B cell (primary cell): ENCODE data around the gene KIAA0319L. TPM values are rescaled to one million over a fixed set of nuclear protein-coding genes. Genes with fewer than 3 reads are reported as not detected.

Experiments
- ATAC-seq: fragments of 200-7000 bp; cut with Tn5 transposase; one replicate; pipeline ENCODE4 v1.10.0; 2021; ENCODE audit warnings: low read depth, mild to moderate bottlenecking, moderate number of reproducible peaks, moderate library complexity
- CTCF ChIA-PET: fragments of 350-600 bp; sonication (Branson Sonifier 250); formaldehyde crosslinking; loops from one replicate; lab custom pipeline; 2021; ENCODE audit warnings: antibody characterized with exemption, inconsistent platforms; lab: Charles Lee
- POLR2A ChIA-PET: fragments of 350-600 bp; sonication (Branson Sonifier 250); formaldehyde crosslinking; loops from one replicate; lab custom pipeline; 2021; ENCODE audit warnings: antibody characterized with exemption; lab: Charles Lee
- DNase-seq: peaks from one replicate; pipeline ENCODE4 v3.0.0; 2013
- H2AFZ ChIP-seq: 2 replicates; pipeline ENCODE4 v1.6.1; 2012; ENCODE audit warnings: mild to moderate bottlenecking, low read depth, low read length; ENCODE audit not compliant: insufficient read depth, poor library complexity, severe bottlenecking
- H3K27ac ChIP-seq, 2 donors: 1 replicate in 1 of 2; 2 replicates in 1 of 2; pipeline ENCODE4 v1.5.1; 2012 to 2013; ENCODE audit warnings: low read length in 2 of 2, mild to moderate bottlenecking in 2 of 2, moderate library complexity in 1 of 2
- H3K27me3 ChIP-seq, 4 experiments: fragments of 200-600 bp in 1 of 4; sonication (generic) in 1 of 4; replicated peaks in 1 of 4; 1 replicate in 2 of 4; 2 replicates in 2 of 4; pipeline versions ENCODE4 v1.6.1 to v1.7.0; 2013 to 2016; ENCODE audit warnings: low read length in 3 of 4, mild to moderate bottlenecking in 2 of 4, mixed read lengths in 1 of 4, moderate library complexity in 1 of 4; ENCODE audit not compliant: insufficient read depth in 4 of 4, control insufficient read depth in 3 of 4; ENCODE audit errors: control extremely low read depth in 1 of 4
- H3K36me3 ChIP-seq, 2 experiments: replicated peaks in 1 of 2; 1 replicate in 1 of 2; 2 replicates in 1 of 2; pipeline versions ENCODE4 v1.6.1 to v1.7.1; 2013; ENCODE audit warnings: low read length in 1 of 2; ENCODE audit not compliant: insufficient read depth in 2 of 2, control insufficient read depth in 1 of 2; ENCODE audit errors: control extremely low read depth in 1 of 2, extremely low read depth in 1 of 2
- H3K4me1 ChIP-seq, 2 donors: fragments of 200-600 bp in 1 of 2; sonication (generic) in 1 of 2; 1 replicate in 1 of 2; 2 replicates in 1 of 2; pipeline versions ENCODE4 v1.5.1 to v1.6.1; 2013 to 2017; ENCODE audit warnings: low read length in 2 of 2; ENCODE audit not compliant: control insufficient read depth in 2 of 2, insufficient read depth in 2 of 2
- H3K4me2 ChIP-seq: replicated peaks from 2 replicates; pipeline ENCODE3; 2012; ENCODE audit warnings: mild to moderate bottlenecking, low read depth, low read length; ENCODE audit not compliant: poor library complexity, severe bottlenecking
- H3K4me3 ChIP-seq, 5 experiments: fragments of 200-600 bp in 1 of 5; sonication (generic) in 1 of 5; 1 replicate in 3 of 5; 2 replicates in 2 of 5; pipeline versions ENCODE4 v1.5.1 to v1.7.0; 2011 to 2016; ENCODE audit warnings: low read length in 4 of 5, mild to moderate bottlenecking in 4 of 5, low read depth in 2 of 5, control low read depth in 1 of 5, moderate library complexity in 1 of 5; ENCODE audit not compliant: insufficient read depth in 1 of 5; ENCODE audit errors: control extremely low read depth in 1 of 5, extremely low read depth in 1 of 5
- H3K79me2 ChIP-seq: fragments of 200-600 bp; sonication (generic); one replicate; pipeline ENCODE4 v1.6.0; 2016; ENCODE audit warnings: low read length; ENCODE audit not compliant: control insufficient read depth, insufficient read depth
- H3K9ac ChIP-seq: fragments of 200-600 bp; sonication (generic); 2 replicates; pipeline ENCODE4 v1.6.1; 2017; ENCODE audit warnings: mild to moderate bottlenecking, low read length, moderate library complexity
- H3K9me3 ChIP-seq, 3 donors: one replicate each; pipeline versions ENCODE4 v1.6.1 to v1.7.1; 2013; ENCODE audit warnings: low read length in 2 of 3; ENCODE audit not compliant: control insufficient read depth in 2 of 3, insufficient read depth in 1 of 3; ENCODE audit errors: control extremely low read depth in 1 of 3
- H4K20me1 ChIP-seq: 2 replicates; pipeline ENCODE4 v1.6.0; 2012; ENCODE audit warnings: mild to moderate bottlenecking, low read length; ENCODE audit not compliant: insufficient read depth, control insufficient read depth, poor library complexity, severe bottlenecking
- H3K27ac Mint-ChIP-seq: one replicate; pipeline ENCODE4 v1.8.0; 2021; ENCODE audit warnings: mixed read lengths
- H3K27me3 Mint-ChIP-seq: one replicate; pipeline ENCODE4 v1.8.0; 2021; ENCODE audit warnings: mixed read lengths
- H3K4me1 Mint-ChIP-seq: one replicate; pipeline ENCODE4 v1.8.0; 2021; ENCODE audit warnings: mixed read lengths
- H3K4me3 Mint-ChIP-seq: one replicate; pipeline ENCODE4 v1.8.0; 2021; ENCODE audit warnings: mixed read lengths
- H3K9me3 Mint-ChIP-seq: one replicate; pipeline ENCODE4 v1.8.0; 2022; ENCODE audit warnings: mixed read lengths; ENCODE audit not compliant: insufficient read depth
- EZH2 ChIP-seq: IDR thresholded peaks from 2 replicates; pipeline ENCODE4 v1.6.1; 2012; ENCODE audit warnings: borderline replicate concordance, low read depth, mild to moderate bottlenecking, moderate library complexity, low read length; ENCODE audit not compliant: insufficient read depth, poor library complexity, severe bottlenecking
- WGBS: methylation state at CpG from one replicate; pipeline ENCODE4 v1.1.5; 2013; ENCODE audit warnings: missing lambda C conversion rate; ENCODE audit not compliant: insufficient coverage; 5-methylcytosine and 5-hydroxymethylcytosine counted together
- intact Hi-C: fragments of 100-400 bp; cut with micrococcal nuclease; formaldehyde crosslinking; loops from one replicate; pipeline ENCODE4 v1.10.0; 2022
- polyA plus RNA-seq: library from polyadenylated mRNA; depleted of rRNA; stranded (reverse); fragments of >200 nt; gene quantifications from 2 replicates; pipeline ENCODE4 v1.2.3, GENCODE V29; 2012
- total RNA-seq, 2 donors: library from RNA; stranded (reverse); fragments of 120-200 nt in 1 of 2; gene quantifications; 1 replicate in 1 of 2; 2 replicates in 1 of 2; pipeline versions ENCODE4 v1.2.3 to v1.2.4, GENCODE V29; 2013 to 2022
- TF ChIP-seq, protein P1 (sequence below): fragments of 200-600 bp; IDR thresholded peaks from one replicate; pipeline ENCODE4 v1.8.0; 2022; ENCODE audit warnings: antibody characterized with exemption, mild to moderate bottlenecking

KIAA0319L gene
- total and polyA plus RNA-seq, 2 donors (not counting 1 experiment from before 2014, with no cell fraction given), result 35.9 to 78.1 TPM

DNA sequence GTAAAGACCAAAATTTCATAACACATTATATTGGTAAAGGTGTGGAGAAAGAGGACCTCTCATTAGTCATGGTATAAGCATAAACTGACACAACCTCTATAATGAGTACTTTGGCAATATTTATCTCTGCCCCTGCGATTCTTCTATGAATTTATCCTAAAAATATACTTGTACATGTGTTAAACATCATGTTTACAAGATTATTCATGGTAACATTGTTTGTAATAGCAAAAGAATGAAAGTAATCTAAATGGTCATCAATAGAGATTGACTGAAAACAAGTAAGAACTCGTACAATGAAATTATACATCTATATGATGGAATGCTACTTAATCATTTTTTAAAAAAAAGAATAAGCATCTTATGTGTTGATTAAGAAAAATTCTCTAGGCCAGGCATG, 96.4 kb downstream of the KIAA0319L start:
- H3K36me3 ChIP-seq, result peaks cover 16 to 39% of the 10 kb centered on the region in 2 experiments

DNA sequence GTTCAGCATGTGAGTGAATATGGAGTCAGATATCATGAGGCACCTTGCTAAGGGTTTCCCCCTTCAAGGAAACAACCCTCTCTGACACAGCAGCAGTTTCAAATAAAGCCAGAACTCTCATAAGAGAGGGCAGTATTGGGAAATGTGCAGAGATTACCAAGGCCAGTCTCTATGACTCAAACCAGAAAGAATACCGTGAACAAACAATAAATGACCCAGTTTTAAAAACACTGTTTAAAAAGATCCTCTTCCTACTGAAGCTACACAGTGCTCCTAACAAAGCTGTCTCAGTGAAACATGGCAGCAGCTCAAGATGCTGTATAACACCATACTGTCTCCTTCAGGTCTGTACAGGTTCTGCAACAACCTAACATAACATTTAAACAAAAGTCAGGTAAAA, 102.6 kb downstream of the KIAA0319L start:
- no peak overlapping the region for H3K27ac Mint-ChIP-seq
- Histone ChIP-seq H3K36me3 (peaks cover 9 to 28% of the 10 kb centered on the region in 2 experiments), H4K20me1 (no peaks in the 10 kb centered on the region), H3K4me2 (no peak overlapping the region), H3K9ac (no peak overlapping the region), H2AFZ (no peak overlapping the region), H3K27ac (no peak overlapping the region), H3K27me3 (no peaks in the 10 kb centered on the region), H3K79me2 (no peaks in the 10 kb centered on the region), H3K4me3 (no peak overlapping the region), H3K9me3 (no peaks in the 10 kb centered on the region), H3K4me1 (no peaks in the 10 kb centered on the region)
- H3K4me1 Mint-ChIP-seq, result no peaks in the 10 kb centered on the region
- POLR2A ChIA-PET, result interaction anchor here (0.6 kb wide), 1 partner anchor 112 kb away, joined by 3 read pairs; no protein-coding TSS in a partner anchor
- H3K9me3 Mint-ChIP-seq, result no peaks in the 10 kb centered on the region
- H3K27me3 Mint-ChIP-seq, result no peaks in the 10 kb centered on the region
- DNase-seq (no peak), ATAC-seq (no peak)
- no peak overlapping the region for H3K4me3 Mint-ChIP-seq
- CTCF ChIA-PET, result interaction anchor here (0.7 to 8.5 kb wide), 5 partner anchors 11 to 412 kb away, joined by 4 to 102 read pairs (median 12); no protein-coding TSS in a partner anchor
- TF ChIP-seq, protein P1, sequence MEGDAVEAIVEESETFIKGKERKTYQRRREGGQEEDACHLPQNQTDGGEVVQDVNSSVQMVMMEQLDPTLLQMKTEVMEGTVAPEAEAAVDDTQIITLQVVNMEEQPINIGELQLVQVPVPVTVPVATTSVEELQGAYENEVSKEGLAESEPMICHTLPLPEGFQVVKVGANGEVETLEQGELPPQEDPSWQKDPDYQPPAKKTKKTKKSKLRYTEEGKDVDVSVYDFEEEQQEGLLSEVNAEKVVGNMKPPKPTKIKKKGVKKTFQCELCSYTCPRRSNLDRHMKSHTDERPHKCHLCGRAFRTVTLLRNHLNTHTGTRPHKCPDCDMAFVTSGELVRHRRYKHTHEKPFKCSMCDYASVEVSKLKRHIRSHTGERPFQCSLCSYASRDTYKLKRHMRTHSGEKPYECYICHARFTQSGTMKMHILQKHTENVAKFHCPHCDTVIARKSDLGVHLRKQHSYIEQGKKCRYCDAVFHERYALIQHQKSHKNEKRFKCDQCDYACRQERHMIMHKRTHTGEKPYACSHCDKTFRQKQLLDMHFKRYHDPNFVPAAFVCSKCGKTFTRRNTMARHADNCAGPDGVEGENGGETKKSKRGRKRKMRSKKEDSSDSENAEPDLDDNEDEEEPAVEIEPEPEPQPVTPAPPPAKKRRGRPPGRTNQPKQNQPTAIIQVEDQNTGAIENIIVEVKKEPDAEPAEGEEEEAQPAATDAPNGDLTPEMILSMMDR, result no peak
- no peak for TF ChIP-seq EZH2
- intact Hi-C loops, result no loop called here
- WGBS, result 88% methylated on average over 1 of the region's 1 CpG

More for the DNA sequence above, 96.4 kb downstream of the KIAA0319L start:
- no peaks in the 10 kb centered on the region for H3K4me1 ChIP-seq
- ChIA-PET CTCF (no interaction called here), POLR2A (no interaction called here)
- no peak for TF ChIP-seq EZH2
- TF ChIP-seq, protein P1, result no peak
- peaks cover 0 to 10% (median 3%) of the 10 kb centered on the region in 3 donors for H3K9me3 ChIP-seq
- H3K9ac ChIP-seq, result no peak overlapping the region
- ATAC-seq (no peak), DNase-seq (no peak)
- H3K4me2 ChIP-seq, result no peak overlapping the region
- no peak overlapping the region for H3K27ac ChIP-seq
- no peak overlapping the region for H3K4me3 ChIP-seq
- H3K27me3 ChIP-seq, result no peaks in the 10 kb centered on the region
- no CpG with 5 or more reads among the region's 2 CpGs for WGBS
- H2AFZ ChIP-seq, result no peak overlapping the region
- Mint-ChIP-seq H3K27ac (no peak overlapping the region), H3K4me1 (no peaks in the 10 kb centered on the region), H3K27me3 (no peaks in the 10 kb centered on the region), H3K4me3 (no peak overlapping the region), H3K9me3 (peaks cover 2% of the 10 kb centered on the region)
- H4K20me1 ChIP-seq, result no peaks in the 10 kb centered on the region
- intact Hi-C loops, result no loop called here
- no peaks in the 10 kb centered on the region for H3K79me2 ChIP-seq
